ENCODE results near the gene PATL1. TPM values are rescaled to one million over a fixed set of nuclear protein-coding genes. Genes with fewer than 3 reads are reported as not detected.
"Not testable (repeated sequence)": the region's sequence is repeated elsewhere in the genome, so short reads cannot be mapped to it uniquely, and the experiment has no call there.

PATL1 gene
- total RNA-seq, 4 donors from 2014 or later, result 17.4 to 21.7 (median 18.5) TPM

GRCh38 chr11:59707371-59707770 lies 38.5 kb upstream of the PATL1 start:
- no peak overlapping the region for H3K4me3 ChIP-seq (ENCODE audit: low read depth, poor library complexity, severe bottlenecking)
- WGBS, 2 donors, result 80 to 88% methylated on average over 1 of the region's 1 CpG
- DNase-seq (ENCODE audit: low spot score in 2 of 2), result no peak
- intact Hi-C loops (cut with DNase I; ENCODE audit: low total_unique reads), result no loop called here
- TF ChIP-seq POLR2A (IDR thresholded peaks at IDR 0.05) (no peak), CTCF (IDR thresholded peaks at IDR 0.05) (no peak)

GRCh38 chr11:59706518-59707285 lies 37.9 kb upstream of the PATL1 start:
- intact Hi-C loops (cut with DNase I; ENCODE audit: low total_unique reads), result no loop called here
- H3K4me3 ChIP-seq (ENCODE audit: low read depth, poor library complexity, severe bottlenecking), result no peak overlapping the region
- TF ChIP-seq CTCF (IDR thresholded peaks at IDR 0.05) (no peak), POLR2A (IDR thresholded peaks at IDR 0.05) (no peak)
- DNase-seq (ENCODE audit: low spot score in 2 of 2), result no peak
- WGBS, 2 donors, result 50 to 68% methylated on average over 5 of the region's 5 CpGs

GRCh38 chr11:59705294-59705693 lies 36.5 kb upstream of the PATL1 start:
- TF ChIP-seq POLR2A (IDR thresholded peaks at IDR 0.05), result no peak
- TF ChIP-seq CTCF (IDR thresholded peaks at IDR 0.05), result no peak
- H3K4me3 ChIP-seq (ENCODE audit: low read depth, poor library complexity, severe bottlenecking), result no peak overlapping the region
- WGBS, 2 donors, result 89 to 91% methylated on average over 6 of the region's 6 CpGs
- intact Hi-C loops (cut with DNase I; ENCODE audit: low total_unique reads), result no loop called here
- no peak for DNase-seq (ENCODE audit: low spot score in 2 of 2)

GRCh38 chr11:59703515-59703914 lies 34.7 kb upstream of the PATL1 start:
- intact Hi-C loops (cut with DNase I; ENCODE audit: low total_unique reads); H3K4me3 ChIP-seq (ENCODE audit: low read depth, poor library complexity, severe bottlenecking); DNase-seq (ENCODE audit: low spot score in 2 of 2): not testable (repeated sequence)
- 86 to 94% methylated on average over 1 of the region's 1 CpG for WGBS, 2 donors

GRCh38 chr11:59700157-59700556 lies 31.3 kb upstream of the PATL1 start:
- DNase-seq (ENCODE audit: low spot score in 2 of 2); H3K4me3 ChIP-seq (ENCODE audit: low read depth, poor library complexity, severe bottlenecking); intact Hi-C loops (cut with DNase I; ENCODE audit: low total_unique reads): not testable (repeated sequence)
- 75 to 88% methylated on average over 5 of the region's 5 CpGs for WGBS, 2 donors

GRCh38 chr11:59698506-59698905 lies 29.7 kb upstream of the PATL1 start:
- intact Hi-C loops (cut with DNase I; ENCODE audit: low total_unique reads), result loop anchor here (10.0 kb wide), 1 partner anchor 106 kb away; no protein-coding TSS in a partner anchor
- DNase-seq (ENCODE audit: low spot score in 2 of 2), result no peak
- no peak overlapping the region for H3K4me3 ChIP-seq (ENCODE audit: low read depth, poor library complexity, severe bottlenecking)
- no peak for TF ChIP-seq POLR2A (IDR thresholded peaks at IDR 0.05)
- TF ChIP-seq CTCF (IDR thresholded peaks at IDR 0.05), result no peak

- no peak for DNase-seq (ENCODE audit: low spot score in 2 of 2)
- TF ChIP-seq POLR2A (IDR thresholded peaks at IDR 0.05), result no peak
- TF ChIP-seq CTCF (IDR thresholded peaks at IDR 0.05), result no peak
- no peak overlapping the region for H3K4me3 ChIP-seq (ENCODE audit: low read depth, poor library complexity, severe bottlenecking)
- intact Hi-C loops (cut with DNase I; ENCODE audit: low total_unique reads), result loop anchor here (10.0 kb wide), 1 partner anchor 112 kb away; no protein-coding TSS in a partner anchor
Observed at GRCh38 chr11:59692915-59693314, 24.1 kb upstream of the PATL1 start.
